K562 (cell line): Measurements from ENCODE around the gene SYT8. TPM values are rescaled to one million over a fixed set of nuclear protein-coding genes. Genes with fewer than 3 reads are reported as not detected.

Source experiments
- C11orf30 ChIP-seq: fragments of 450-650 bp; IDR thresholded peaks from 2 replicates; pipeline ENCODE4 v1.6.1; 2016; ENCODE audit warnings: low read depth, mild to moderate bottlenecking
- CCNT2 ChIP-seq: IDR thresholded peaks from 2 replicates; pipeline ENCODE4 v1.6.1; 2011; ENCODE audit warnings: borderline replicate concordance, low read depth, mild to moderate bottlenecking, moderate library complexity, mixed read lengths, low read length; ENCODE audit not compliant: insufficient read length; ENCODE audit errors: extremely low read depth
- ETS2 ChIP-seq: IDR thresholded peaks from 2 replicates; pipeline ENCODE4 v1.6.1; 2016; ENCODE audit warnings: borderline replicate concordance, missing genetic modification characterization, mild to moderate bottlenecking, moderate library complexity, missing compliant biosample characterization; ENCODE audit not compliant: poor library complexity, severe bottlenecking
- FOXP1 ChIP-seq: sonication (generic); formaldehyde crosslinking; IDR thresholded peaks from 2 replicates; pipeline ENCODE4 v1.8.0; 2022; ENCODE audit warnings: mild to moderate bottlenecking, missing genetic modification reagents
- HOXB6 ChIP-seq: fragments of 250-450 bp; sonication (Bioruptor Pico); IDR thresholded peaks from 2 replicates; pipeline ENCODE4 v1.5.1; 2022; ENCODE audit warnings: mild to moderate bottlenecking, borderline replicate concordance
- KLF16 ChIP-seq: IDR thresholded peaks from 2 replicates; pipeline ENCODE4 v1.6.1; 2016; ENCODE audit warnings: antibody characterized with exemption
- MCM7 ChIP-seq, 2 experiments: fragments of 450-650 bp; IDR thresholded peaks; 2 replicates each; pipeline ENCODE4 v1.6.1; 2016 to 2018
- MTA2 ChIP-seq: fragments of 450-650 bp; IDR thresholded peaks from 2 replicates; pipeline ENCODE4 v1.6.1; 2016; ENCODE audit warnings: low read depth
- RAD21 ChIP-seq, 2 experiments: fragments of 250-450 bp in 1 of 2; fragments of 450-650 bp in 1 of 2; sonication (Bioruptor Pico) in 1 of 2; formaldehyde crosslinking in 1 of 2; IDR thresholded peaks in 1 of 2; conservative IDR thresholded peaks in 1 of 2; 2 replicates each; pipeline versions ENCODE4 v1.4.0 to v1.8.0; 2020 to 2022; ENCODE audit warnings: mild to moderate bottlenecking in 2 of 2, moderate library complexity in 1 of 2
- SMARCA4 ChIP-seq: fragments of 450-650 bp; IDR thresholded peaks from 2 replicates; pipeline ENCODE4 v1.6.1; 2016
- TCF7 ChIP-seq: sonication (generic); IDR thresholded peaks from 2 replicates; pipeline ENCODE4 v1.6.1; 2016; ENCODE audit warnings: antibody characterized with exemption, borderline replicate concordance
- polyA plus RNA-seq, 8 experiments: library from polyadenylated mRNA; depleted of rRNA in 4 of 8; stranded (reverse) in 5 of 8; unstranded in 3 of 8; fragments of >200 nt; fragmentation: Nextera tagmentation in 2 of 8; fragmentation: Illumina TruSeq in 1 of 8; extraction: Ambion mirVana in 2 of 8; extraction: Trizol in 1 of 8; gene quantifications; 2 replicates each; pipeline versions ENCODE4 v1.2.1 to v1.2.3, GENCODE V29; 2011 to 2014; ENCODE audit warnings: inconsistent platforms in 1 of 8, missing spikeins in 1 of 8
- total RNA-seq, 7 experiments: library from RNA; depleted of rRNA in 6 of 7; stranded (reverse); fragments of >200 nt in 6 of 7; fragmentation: Illumina TruSeq in 2 of 7; extraction: Trizol in 2 of 7; gene quantifications; 2 replicates each; pipeline versions ENCODE4 v1.2.1 to v1.2.3, GENCODE V29; 2011 to 2021; ENCODE audit warnings: low replicate concordance in 1 of 7
- TF ChIP-seq, protein P1 (sequence below): fragments of 450-650 bp; IDR thresholded peaks from 2 replicates; pipeline ENCODE4 v1.6.1; 2016; ENCODE audit warnings: borderline replicate concordance
- TF ChIP-seq, protein P2 (sequence below): IDR thresholded peaks from 3 replicates; pipeline ENCODE4 v1.6.1; 2011; ENCODE audit warnings: borderline replicate concordance, mild to moderate bottlenecking; ENCODE audit not compliant: insufficient read length, insufficient read depth
- TF ChIP-seq, protein P3 (sequence below): fragments of 450-650 bp; IDR thresholded peaks from 2 replicates; pipeline ENCODE4 v1.6.1; 2016; ENCODE audit warnings: missing biosample characterization, missing genetic modification characterization
- TF ChIP-seq, protein P4 (sequence below): fragments of 200-400 bp; formaldehyde crosslinking; IDR thresholded peaks from 2 replicates; pipeline ENCODE4 v1.6.1; 2017; ENCODE audit warnings: mild to moderate bottlenecking, low read depth, low read length, moderate library complexity
- TF ChIP-seq, protein P5 (sequence below), 2 experiments: fragments of 200-800 bp in 1 of 2; sonication (Bioruptor generic) in 1 of 2; sonication (generic) in 1 of 2; formaldehyde crosslinking in 1 of 2; IDR thresholded peaks in 1 of 2; conservative IDR thresholded peaks in 1 of 2; 2 replicates each; pipeline versions ENCODE4 v1.5.0 to v1.6.1; 2016 to 2020; ENCODE audit warnings: missing compliant biosample characterization in 1 of 2, missing genetic modification characterization in 1 of 2, missing genetic modification reagents in 1 of 2
- TF ChIP-seq, protein P6 (sequence below): fragments of 450-650 bp; IDR thresholded peaks from 2 replicates; pipeline ENCODE4 v1.6.1; 2014; ENCODE audit warnings: low read depth, mild to moderate bottlenecking, moderate library complexity, borderline replicate concordance

SYT8 gene
- total and polyA plus RNA-seq, 9 of the 15 experiments (the other 6 are each of a cell fraction or from before 2014, with no cell fraction given) = not detected

DNA sequence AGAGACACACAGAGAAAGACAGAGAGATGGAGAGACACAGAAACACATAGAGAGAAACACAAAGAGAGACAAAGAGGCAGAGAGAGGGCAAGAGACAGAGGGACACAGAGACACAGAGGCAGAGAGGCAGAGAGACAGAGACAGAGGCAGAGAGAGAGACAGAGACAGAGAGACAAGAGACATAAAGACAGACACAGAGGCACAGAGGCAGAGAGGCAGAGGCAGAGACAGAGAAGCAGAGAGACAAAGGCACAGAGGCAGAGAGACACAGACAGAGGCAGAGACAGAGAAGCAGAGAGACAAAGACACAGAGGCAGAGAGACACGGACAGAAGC is 10.3 kb downstream of the SYT8 start (continued):
- TF ChIP-seq, protein P1, sequence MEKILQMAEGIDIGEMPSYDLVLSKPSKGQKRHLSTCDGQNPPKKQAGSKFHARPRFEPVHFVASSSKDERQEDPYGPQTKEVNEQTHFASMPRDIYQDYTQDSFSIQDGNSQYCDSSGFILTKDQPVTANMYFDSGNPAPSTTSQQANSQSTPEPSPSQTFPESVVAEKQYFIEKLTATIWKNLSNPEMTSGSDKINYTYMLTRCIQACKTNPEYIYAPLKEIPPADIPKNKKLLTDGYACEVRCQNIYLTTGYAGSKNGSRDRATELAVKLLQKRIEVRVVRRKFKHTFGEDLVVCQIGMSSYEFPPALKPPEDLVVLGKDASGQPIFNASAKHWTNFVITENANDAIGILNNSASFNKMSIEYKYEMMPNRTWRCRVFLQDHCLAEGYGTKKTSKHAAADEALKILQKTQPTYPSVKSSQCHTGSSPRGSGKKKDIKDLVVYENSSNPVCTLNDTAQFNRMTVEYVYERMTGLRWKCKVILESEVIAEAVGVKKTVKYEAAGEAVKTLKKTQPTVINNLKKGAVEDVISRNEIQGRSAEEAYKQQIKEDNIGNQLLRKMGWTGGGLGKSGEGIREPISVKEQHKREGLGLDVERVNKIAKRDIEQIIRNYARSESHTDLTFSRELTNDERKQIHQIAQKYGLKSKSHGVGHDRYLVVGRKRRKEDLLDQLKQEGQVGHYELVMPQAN = no peak; the same call in 1 of the 2 replicates
- TF ChIP-seq C11orf30 = no peak
- no peak for TF ChIP-seq MCM7 (IDR thresholded peaks at IDR 0.05)
- TF ChIP-seq, protein P2, sequence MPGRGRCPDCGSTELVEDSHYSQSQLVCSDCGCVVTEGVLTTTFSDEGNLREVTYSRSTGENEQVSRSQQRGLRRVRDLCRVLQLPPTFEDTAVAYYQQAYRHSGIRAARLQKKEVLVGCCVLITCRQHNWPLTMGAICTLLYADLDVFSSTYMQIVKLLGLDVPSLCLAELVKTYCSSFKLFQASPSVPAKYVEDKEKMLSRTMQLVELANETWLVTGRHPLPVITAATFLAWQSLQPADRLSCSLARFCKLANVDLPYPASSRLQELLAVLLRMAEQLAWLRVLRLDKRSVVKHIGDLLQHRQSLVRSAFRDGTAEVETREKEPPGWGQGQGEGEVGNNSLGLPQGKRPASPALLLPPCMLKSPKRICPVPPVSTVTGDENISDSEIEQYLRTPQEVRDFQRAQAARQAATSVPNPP = no peak
- TF ChIP-seq, protein P3, sequence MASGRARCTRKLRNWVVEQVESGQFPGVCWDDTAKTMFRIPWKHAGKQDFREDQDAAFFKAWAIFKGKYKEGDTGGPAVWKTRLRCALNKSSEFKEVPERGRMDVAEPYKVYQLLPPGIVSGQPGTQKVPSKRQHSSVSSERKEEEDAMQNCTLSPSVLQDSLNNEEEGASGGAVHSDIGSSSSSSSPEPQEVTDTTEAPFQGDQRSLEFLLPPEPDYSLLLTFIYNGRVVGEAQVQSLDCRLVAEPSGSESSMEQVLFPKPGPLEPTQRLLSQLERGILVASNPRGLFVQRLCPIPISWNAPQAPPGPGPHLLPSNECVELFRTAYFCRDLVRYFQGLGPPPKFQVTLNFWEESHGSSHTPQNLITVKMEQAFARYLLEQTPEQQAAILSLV = no peak
- TF ChIP-seq, protein P4, sequence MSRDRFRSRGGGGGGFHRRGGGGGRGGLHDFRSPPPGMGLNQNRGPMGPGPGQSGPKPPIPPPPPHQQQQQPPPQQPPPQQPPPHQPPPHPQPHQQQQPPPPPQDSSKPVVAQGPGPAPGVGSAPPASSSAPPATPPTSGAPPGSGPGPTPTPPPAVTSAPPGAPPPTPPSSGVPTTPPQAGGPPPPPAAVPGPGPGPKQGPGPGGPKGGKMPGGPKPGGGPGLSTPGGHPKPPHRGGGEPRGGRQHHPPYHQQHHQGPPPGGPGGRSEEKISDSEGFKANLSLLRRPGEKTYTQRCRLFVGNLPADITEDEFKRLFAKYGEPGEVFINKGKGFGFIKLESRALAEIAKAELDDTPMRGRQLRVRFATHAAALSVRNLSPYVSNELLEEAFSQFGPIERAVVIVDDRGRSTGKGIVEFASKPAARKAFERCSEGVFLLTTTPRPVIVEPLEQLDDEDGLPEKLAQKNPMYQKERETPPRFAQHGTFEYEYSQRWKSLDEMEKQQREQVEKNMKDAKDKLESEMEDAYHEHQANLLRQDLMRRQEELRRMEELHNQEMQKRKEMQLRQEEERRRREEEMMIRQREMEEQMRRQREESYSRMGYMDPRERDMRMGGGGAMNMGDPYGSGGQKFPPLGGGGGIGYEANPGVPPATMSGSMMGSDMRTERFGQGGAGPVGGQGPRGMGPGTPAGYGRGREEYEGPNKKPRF = no peak
- TF ChIP-seq, protein P5, sequence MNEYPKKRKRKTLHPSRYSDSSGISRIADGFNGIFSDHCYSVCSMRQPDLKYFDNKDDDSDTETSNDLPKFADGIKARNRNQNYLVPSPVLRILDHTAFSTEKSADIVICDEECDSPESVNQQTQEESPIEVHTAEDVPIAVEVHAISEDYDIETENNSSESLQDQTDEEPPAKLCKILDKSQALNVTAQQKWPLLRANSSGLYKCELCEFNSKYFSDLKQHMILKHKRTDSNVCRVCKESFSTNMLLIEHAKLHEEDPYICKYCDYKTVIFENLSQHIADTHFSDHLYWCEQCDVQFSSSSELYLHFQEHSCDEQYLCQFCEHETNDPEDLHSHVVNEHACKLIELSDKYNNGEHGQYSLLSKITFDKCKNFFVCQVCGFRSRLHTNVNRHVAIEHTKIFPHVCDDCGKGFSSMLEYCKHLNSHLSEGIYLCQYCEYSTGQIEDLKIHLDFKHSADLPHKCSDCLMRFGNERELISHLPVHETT (CRISPR knock-in tag; conservative IDR thresholded peaks at IDR 0.05 in 1 of 2, IDR thresholded peaks at IDR 0.05 in 1 of 2) = no peak
- TF ChIP-seq CCNT2 = no peak
- no peak for TF ChIP-seq KLF16
- no peak for TF ChIP-seq RAD21 (CRISPR knock-in tag; conservative IDR thresholded peaks at IDR 0.05 in 1 of 2, IDR thresholded peaks at IDR 0.05 in 1 of 2)
- TF ChIP-seq ETS2 (tag) = no peak
- no peak for TF ChIP-seq SMARCA4
- no peak for TF ChIP-seq TCF7
- TF ChIP-seq, protein P6, sequence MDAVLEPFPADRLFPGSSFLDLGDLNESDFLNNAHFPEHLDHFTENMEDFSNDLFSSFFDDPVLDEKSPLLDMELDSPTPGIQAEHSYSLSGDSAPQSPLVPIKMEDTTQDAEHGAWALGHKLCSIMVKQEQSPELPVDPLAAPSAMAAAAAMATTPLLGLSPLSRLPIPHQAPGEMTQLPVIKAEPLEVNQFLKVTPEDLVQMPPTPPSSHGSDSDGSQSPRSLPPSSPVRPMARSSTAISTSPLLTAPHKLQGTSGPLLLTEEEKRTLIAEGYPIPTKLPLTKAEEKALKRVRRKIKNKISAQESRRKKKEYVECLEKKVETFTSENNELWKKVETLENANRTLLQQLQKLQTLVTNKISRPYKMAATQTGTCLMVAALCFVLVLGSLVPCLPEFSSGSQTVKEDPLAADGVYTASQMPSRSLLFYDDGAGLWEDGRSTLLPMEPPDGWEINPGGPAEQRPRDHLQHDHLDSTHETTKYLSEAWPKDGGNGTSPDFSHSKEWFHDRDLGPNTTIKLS = no peak
- TF ChIP-seq FOXP1 (CRISPR knock-in tag) = no peak
- TF ChIP-seq HOXB6 (CRISPR knock-in tag) = no peak
- TF ChIP-seq MTA2 = no peak
